SJCRH30 (cell line): ENCODE results near the gene TOP3A. TPM values are rescaled to one million over a fixed set of nuclear protein-coding genes. Genes with fewer than 3 reads are reported as not detected.

Experiments used
- DNase-seq, 2 experiments: peaks; one replicate each; pipeline ENCODE4 v3.0.0-alpha.2; 2015 to 2020
- H3K27ac ChIP-seq: fragments of 250-450 bp; sonication (Bioruptor Pico); 2 replicates; pipeline ENCODE4 v1.5.1; 2020; ENCODE audit warnings: mild to moderate bottlenecking, moderate library complexity
- H3K27me3 ChIP-seq: fragments of 250-450 bp; sonication (Bioruptor Pico); 2 replicates; pipeline ENCODE4 v1.5.1; 2020; ENCODE audit warnings: mild to moderate bottlenecking, moderate library complexity
- H3K36me3 ChIP-seq: fragments of 250-450 bp; sonication (Bioruptor Pico); 2 replicates; pipeline ENCODE4 v1.5.1; 2020; ENCODE audit warnings: mild to moderate bottlenecking, moderate library complexity
- H3K4me1 ChIP-seq: fragments of 250-450 bp; sonication (Bioruptor Pico); 2 replicates; pipeline ENCODE4 v1.5.1; 2020; ENCODE audit warnings: mild to moderate bottlenecking, moderate library complexity
- H3K4me3 ChIP-seq: fragments of 250-450 bp; sonication (Bioruptor Pico); 2 replicates; pipeline ENCODE4 v1.5.1; 2020; ENCODE audit warnings: mild to moderate bottlenecking, moderate library complexity
- H3K9me3 ChIP-seq: fragments of 250-450 bp; sonication (Bioruptor Pico); replicated peaks from 2 replicates; pipeline ENCODE4 v1.5.1; 2020; ENCODE audit warnings: mild to moderate bottlenecking, moderate library complexity
- total RNA-seq: library from RNA; depleted of rRNA; stranded (reverse); fragments of >200 nt; shearing (Covaris generic); gene quantifications from 2 replicates; pipeline ENCODE4 v1.2.3, GENCODE V29; 2014

TOP3A gene
- total RNA-seq, 1 experiment from 2014 or later = 236 TPM

DNA sequence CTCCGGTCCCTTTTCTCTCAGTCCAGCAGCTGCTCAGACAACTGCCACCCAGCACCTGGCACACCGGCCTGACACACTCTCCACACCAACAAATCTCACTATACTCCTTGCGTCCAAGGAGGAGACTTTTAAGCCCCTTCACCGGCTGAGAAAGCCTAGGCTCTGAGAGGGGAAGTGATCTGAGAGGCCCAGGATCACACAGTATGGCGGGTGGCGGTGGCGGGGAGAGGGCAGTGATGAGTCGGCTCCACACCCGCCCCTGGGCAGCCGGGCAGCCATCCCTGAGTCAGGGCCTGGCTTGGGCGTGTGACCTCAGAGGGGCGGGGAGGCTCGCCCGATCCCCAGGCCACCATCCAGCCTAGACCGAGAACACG, 56.8 kb downstream of the TOP3A start:
- peak overlapping the region; percentile 76 for H3K27ac ChIP-seq
- H3K27me3 ChIP-seq = no peaks in the 10 kb centered on the region
- peak; percentile 91 to 92 for DNase-seq
- peak overlapping the region; percentile 87 for H3K4me3 ChIP-seq
- peaks cover 16% of the 10 kb centered on the region; the same call in 1 of the 2 replicates for H3K4me1 ChIP-seq
- no peaks in the 10 kb centered on the region for H3K9me3 ChIP-seq
- peaks cover 28% of the 10 kb centered on the region for H3K36me3 ChIP-seq

DNA sequence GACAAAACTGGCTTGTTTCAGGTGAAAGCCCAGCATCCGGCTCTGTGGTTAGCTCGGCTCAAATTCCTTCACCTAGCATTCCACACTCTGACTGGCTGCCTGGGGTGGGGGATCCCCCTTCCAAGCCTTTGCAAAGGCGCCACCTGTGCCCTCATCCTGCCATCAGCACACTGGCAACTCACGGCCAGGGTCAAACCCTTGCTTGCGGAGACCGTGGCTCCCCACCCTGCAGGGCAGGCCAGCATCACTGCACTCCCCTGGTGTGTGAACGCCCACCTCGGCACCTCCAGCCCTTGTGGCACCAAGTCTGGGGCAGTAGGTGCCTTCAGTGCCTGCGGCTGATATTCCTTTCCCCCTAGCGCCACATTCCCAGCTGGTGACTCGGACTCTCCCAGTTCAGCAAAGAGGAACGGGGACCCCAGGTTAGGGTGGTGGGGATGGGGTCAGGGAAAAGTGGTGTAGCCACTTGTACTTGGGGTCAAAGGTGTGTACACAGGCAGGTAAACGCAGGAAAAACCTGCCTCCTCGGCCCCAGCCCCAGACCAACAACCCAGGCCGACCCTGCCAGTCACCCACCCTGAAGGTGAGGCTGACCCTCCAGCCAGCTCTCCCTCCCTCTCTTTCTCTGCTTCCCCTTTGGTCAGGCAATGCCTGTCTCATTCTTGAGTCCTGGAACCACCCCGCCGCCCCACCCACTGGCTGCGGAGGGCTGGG, 57.4 kb downstream of the TOP3A start:
- no peak for DNase-seq
- peaks cover 16% of the 10 kb centered on the region; the same call in 1 of the 2 replicates for H3K4me1 ChIP-seq
- peak overlapping the region; percentile 76 for H3K27ac ChIP-seq
- H3K36me3 ChIP-seq = peaks cover 34% of the 10 kb centered on the region
- H3K9me3 ChIP-seq = no peaks in the 10 kb centered on the region
- H3K4me3 ChIP-seq = peak overlapping the region; percentile 87
- no peaks in the 10 kb centered on the region for H3K27me3 ChIP-seq

DNA sequence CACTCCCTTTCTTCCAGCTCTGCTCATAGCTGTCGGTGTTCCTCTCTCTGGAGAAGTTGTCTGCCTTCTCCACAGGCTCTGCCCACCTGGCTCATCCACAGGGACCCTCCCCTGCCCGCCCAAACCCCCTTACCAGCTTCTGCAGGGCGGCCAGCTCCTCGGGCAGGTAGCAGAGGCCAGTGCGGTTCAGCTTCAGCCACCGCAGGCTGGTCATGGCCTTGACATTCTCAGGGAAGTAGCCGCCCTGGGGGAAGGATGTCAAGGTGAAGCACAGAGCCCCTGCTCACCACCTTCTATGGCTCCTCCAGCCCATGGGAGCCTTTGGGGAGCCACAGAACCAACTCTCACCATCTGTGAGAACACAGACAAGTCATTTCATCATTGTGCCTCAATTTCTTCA, 58.0 kb downstream of the TOP3A start:
- H3K36me3 ChIP-seq = peaks cover 40% of the 10 kb centered on the region
- no peak overlapping the region for H3K4me3 ChIP-seq
- no peak for DNase-seq
- peaks cover 14% of the 10 kb centered on the region; the same call in 1 of the 2 replicates for H3K4me1 ChIP-seq
- no peaks in the 10 kb centered on the region for H3K9me3 ChIP-seq
- no peaks in the 10 kb centered on the region for H3K27me3 ChIP-seq
- no peak overlapping the region for H3K27ac ChIP-seq

- Histone ChIP-seq H3K9me3 (no peaks in the 10 kb centered on the region), H3K4me1 (peaks cover 11% of the 10 kb centered on the region; the same call in 1 of the 2 replicates), H3K27me3 (no peaks in the 10 kb centered on the region), H3K36me3 (peaks cover 45% of the 10 kb centered on the region), H3K4me3 (no peak overlapping the region), H3K27ac (no peak overlapping the region)
- DNase-seq = no peak
Measured at GRCh38 chr17:18256351-18256750, 58.4 kb downstream of the TOP3A start.

DNA sequence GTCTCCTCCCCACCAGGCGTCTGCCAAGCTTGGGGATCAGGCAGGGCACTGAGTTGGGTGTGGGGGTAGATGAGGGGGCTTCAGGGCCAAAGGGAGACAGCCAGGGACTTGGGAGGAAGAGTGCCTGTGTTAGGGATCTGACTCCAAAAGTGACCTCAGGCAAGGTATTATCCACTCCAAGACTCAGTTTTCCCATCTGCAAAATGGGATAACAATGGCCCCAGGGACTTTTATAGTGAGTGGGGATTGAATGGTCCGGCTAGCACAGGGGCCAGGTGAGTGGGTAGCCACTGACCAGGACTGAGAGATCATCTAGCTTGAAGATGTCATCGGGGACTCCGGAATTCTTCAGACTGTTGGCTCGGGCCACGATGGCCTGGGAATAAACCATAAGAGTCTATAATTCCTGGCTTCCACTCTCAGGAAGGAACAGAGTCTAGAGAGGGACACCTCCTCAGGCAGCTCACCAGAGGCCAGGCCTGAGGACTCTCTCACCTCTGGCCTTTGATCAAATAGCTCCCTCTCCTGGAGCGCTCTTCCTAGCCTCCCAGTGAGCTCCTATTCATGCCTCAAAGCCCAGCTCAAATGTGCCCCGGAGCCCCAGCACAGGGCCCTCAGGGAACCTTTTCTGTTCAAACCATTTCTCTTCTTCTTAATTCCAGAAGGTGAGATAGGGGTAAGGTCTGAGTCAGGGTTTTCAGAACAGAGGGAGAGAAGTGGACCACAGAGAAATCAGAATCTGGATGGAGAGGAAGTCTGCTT, 59.7 kb downstream of the TOP3A start:
- H3K36me3 ChIP-seq = peaks cover 57% of the 10 kb centered on the region

GRCh38 chr17:18253947-18254821, 60.6 kb downstream of the TOP3A start:
- H3K9me3 ChIP-seq = no peaks in the 10 kb centered on the region
- no peak overlapping the region for H3K4me3 ChIP-seq
- no peaks in the 10 kb centered on the region for H3K27me3 ChIP-seq
- H3K4me1 ChIP-seq = peaks cover 4% of the 10 kb centered on the region; the same call in 1 of the 2 replicates
- H3K27ac ChIP-seq = no peak overlapping the region
- DNase-seq = no peak
- peaks cover 65% of the 10 kb centered on the region for H3K36me3 ChIP-seq

More for the DNA sequence above, 59.7 kb downstream of the TOP3A start:
- no peak for DNase-seq
- Histone ChIP-seq H3K27ac (no peak overlapping the region), H3K27me3 (no peaks in the 10 kb centered on the region), H3K4me1 (peaks cover 9% of the 10 kb centered on the region; the same call in 1 of the 2 replicates), H3K4me3 (no peak overlapping the region), H3K9me3 (no peaks in the 10 kb centered on the region)

DNA sequence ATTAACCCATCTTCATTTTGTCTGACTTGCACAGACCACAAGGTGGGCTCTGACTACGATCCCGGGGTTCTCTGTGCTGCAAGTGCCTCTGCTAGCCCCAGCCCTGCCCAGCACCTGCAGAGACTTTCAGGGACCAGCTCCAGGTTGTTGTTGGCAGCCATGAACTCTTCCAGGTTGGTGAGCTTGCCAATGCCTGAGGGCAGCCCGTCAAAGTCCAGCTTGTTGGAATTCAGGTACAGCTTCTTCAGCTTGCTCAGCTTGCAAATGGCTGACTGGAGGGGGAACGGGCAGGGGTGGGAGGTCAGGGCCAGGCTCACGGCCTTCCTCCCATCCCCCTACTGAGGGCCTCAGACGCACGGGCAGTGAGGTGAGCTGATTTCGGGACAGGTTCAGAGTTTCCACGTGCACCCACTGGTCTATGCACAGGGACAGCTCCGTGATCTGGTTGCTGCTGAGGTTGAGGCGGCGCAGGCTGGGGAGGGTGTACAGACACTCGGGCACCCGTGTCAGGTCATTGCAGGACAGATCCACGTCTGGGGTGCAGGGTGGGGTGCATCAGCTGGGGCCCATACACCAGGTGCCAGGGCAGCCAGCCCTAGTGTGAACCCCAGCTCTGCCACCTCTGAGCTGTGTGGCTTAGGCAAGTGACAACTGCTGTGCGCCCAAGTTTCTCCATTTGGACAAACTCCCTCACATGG, 61.5 kb downstream of the TOP3A start:
- peaks cover 73% of the 10 kb centered on the region for H3K36me3 ChIP-seq

DNA sequence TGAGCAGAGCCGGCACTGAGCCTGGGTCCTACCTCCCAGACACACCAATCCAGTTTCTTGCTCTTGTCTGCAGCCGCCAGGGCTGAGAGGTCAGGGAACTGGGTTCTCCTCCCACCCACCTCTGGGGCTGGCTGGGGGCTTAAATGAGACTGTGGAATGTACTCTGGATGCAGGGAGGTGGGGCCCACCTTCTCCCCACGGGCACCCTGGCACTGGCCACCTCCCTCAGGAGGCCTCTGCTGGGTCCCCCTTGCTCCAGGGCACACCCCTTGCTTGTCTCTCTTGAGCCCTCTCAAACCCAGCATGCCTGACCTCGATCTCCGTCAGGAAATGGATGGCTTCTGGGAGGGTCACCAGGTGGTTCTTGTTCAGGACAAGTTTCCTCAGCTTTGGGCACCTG, 62.6 kb downstream of the TOP3A start:
- no peaks in the 10 kb centered on the region for H3K9me3 ChIP-seq
- no peaks in the 10 kb centered on the region for H3K27me3 ChIP-seq
- H3K36me3 ChIP-seq = peaks cover 83% of the 10 kb centered on the region
- H3K4me3 ChIP-seq = no peak overlapping the region
- no peak for DNase-seq
- H3K4me1 ChIP-seq = no peaks in the 10 kb centered on the region; the same call in 1 of the 2 replicates
- H3K27ac ChIP-seq = no peak overlapping the region

More for the DNA sequence above, 61.5 kb downstream of the TOP3A start:
- H3K4me1 ChIP-seq = peaks cover 4% of the 10 kb centered on the region; the same call in 1 of the 2 replicates
- H3K27ac ChIP-seq = no peak overlapping the region
- no peak for DNase-seq
- no peaks in the 10 kb centered on the region for H3K9me3 ChIP-seq
- no peaks in the 10 kb centered on the region for H3K27me3 ChIP-seq
- H3K4me3 ChIP-seq = no peak overlapping the region

DNA sequence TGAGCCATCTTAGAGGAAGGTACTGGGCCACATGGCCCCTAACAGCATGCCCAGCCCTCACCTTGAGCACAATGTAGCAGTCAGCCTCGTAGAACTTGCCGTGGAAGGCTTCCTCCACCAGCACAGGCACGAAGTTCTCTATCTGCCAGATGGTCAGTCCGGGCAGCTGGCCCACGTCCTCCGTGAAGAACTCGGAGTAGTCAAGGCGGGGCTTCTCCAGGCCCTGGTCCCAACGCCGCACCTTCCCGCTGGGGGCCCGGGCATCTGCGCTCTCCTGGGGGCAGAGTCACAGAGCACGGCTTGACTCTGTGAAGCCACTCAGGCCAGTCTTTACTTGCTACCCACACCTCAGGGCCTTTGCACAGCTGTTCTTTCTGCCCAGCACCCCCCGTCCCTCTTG, 63.6 kb downstream of the TOP3A start:
- Histone ChIP-seq H3K27ac (no peak overlapping the region), H3K27me3 (no peaks in the 10 kb centered on the region), H3K9me3 (no peaks in the 10 kb centered on the region), H3K4me1 (no peaks in the 10 kb centered on the region), H3K36me3 (peaks cover 90% of the 10 kb centered on the region), H3K4me3 (no peak overlapping the region)
- DNase-seq = no peak

- Histone ChIP-seq H3K36me3 (peaks cover 91% of the 10 kb centered on the region), H3K27me3 (no peaks in the 10 kb centered on the region), H3K4me3 (no peak overlapping the region), H3K27ac (no peak overlapping the region), H3K4me1 (no peaks in the 10 kb centered on the region), H3K9me3 (no peaks in the 10 kb centered on the region)
- no peak for DNase-seq
Measured at GRCh38 chr17:18250708-18251107, 64.1 kb downstream of the TOP3A start.

DNA sequence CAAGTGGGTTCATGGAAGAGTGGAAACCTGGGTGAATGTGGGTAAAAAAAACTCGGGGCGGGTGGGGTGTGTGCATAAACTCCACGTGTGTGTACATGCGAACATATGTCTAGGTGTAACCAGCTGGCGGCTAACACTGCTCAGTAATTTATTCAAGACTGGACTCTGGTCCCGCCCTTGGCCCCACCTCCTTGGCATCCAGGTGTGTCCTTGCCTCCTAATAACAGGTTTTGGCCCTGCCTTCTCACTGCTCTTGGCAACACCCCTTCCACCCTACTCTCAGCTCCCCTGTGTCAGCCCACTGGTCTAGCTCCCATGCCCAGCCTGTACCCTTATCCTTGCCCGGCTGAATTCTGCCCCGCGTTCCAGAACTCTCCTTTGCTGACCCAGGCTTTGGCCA, 64.5 kb downstream of the TOP3A start:
- Histone ChIP-seq H3K4me3 (no peak overlapping the region), H3K27ac (no peak overlapping the region), H3K27me3 (no peaks in the 10 kb centered on the region), H3K4me1 (no peaks in the 10 kb centered on the region), H3K36me3 (peaks cover 91% of the 10 kb centered on the region), H3K9me3 (no peaks in the 10 kb centered on the region)
- DNase-seq = no peak

GRCh38 chr17:18248811-18249210, 66.0 kb downstream of the TOP3A start:
- no peak overlapping the region for H3K27ac ChIP-seq
- peaks cover 90% of the 10 kb centered on the region for H3K36me3 ChIP-seq

DNA sequence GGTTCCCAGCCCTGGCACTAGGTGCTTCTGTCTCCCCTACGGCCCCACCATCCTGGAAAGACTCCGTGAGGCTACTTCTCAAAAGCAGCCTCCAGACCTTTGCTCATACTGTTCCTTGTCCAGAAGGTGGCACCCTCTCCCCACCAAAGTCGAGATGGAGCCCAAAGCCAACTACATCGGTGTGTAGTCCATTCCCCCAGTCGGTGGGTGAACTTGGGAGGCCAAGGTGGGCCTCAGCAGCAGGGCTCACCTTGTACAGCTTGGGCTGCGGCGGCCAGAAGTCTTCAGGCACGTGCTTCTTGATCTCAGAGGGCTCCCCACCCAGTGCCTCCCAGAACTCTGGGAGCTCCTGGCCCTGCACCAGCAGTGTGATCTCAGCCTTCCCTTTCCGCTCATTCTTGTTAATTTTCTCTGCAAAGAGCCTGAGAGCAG, 66.5 kb downstream of the TOP3A start:
- H3K9me3 ChIP-seq = no peaks in the 10 kb centered on the region
- H3K27me3 ChIP-seq = no peaks in the 10 kb centered on the region
- H3K36me3 ChIP-seq = peaks cover 90% of the 10 kb centered on the region
- H3K27ac ChIP-seq = no peak overlapping the region
- peak; percentile 89 to 97 for DNase-seq
- H3K4me3 ChIP-seq = no peak overlapping the region
- no peaks in the 10 kb centered on the region for H3K4me1 ChIP-seq

More at GRCh38 chr17:18248811-18249210, 66.0 kb downstream of the TOP3A start:
- H3K27me3 ChIP-seq = no peaks in the 10 kb centered on the region
- DNase-seq = no peak
- no peaks in the 10 kb centered on the region for H3K9me3 ChIP-seq
- H3K4me1 ChIP-seq = no peaks in the 10 kb centered on the region
- H3K4me3 ChIP-seq = no peak overlapping the region

GRCh38 chr17:18247613-18248001, 67.2 kb downstream of the TOP3A start:
- Histone ChIP-seq H3K9me3 (no peaks in the 10 kb centered on the region), H3K36me3 (peaks cover 90% of the 10 kb centered on the region), H3K27ac (no peak overlapping the region), H3K4me3 (no peak overlapping the region), H3K4me1 (no peaks in the 10 kb centered on the region), H3K27me3 (no peaks in the 10 kb centered on the region)
- DNase-seq = no peak
